ENCODE results near the gene PHKG1. TPM values are rescaled to one million over a fixed set of nuclear protein-coding genes. Genes with fewer than 3 reads are reported as not detected.

PHKG1 gene
- total and polyA plus RNA-seq, 2 of the 8 experiments (the other 6 are each of a cell fraction or from before 2014, with no cell fraction given) = 0.03 to 0.61 TPM

GRCh38 chr7:56087445-56087844, 5.3 kb downstream of the PHKG1 start (continued):
- no peak for TF ChIP-seq CHD7 (IDR thresholded peaks at IDR 0.05; ENCODE audit: insufficient replicate concordance, low read length)
- TF ChIP-seq TCF12 (IDR thresholded peaks at IDR 0.05; ENCODE audit: low read depth, low read length) = no peak
- no peak for TF ChIP-seq BACH1 (IDR thresholded peaks at IDR 0.05; ENCODE audit: low read length)
- no peak for TF ChIP-seq GTF2F1 (IDR thresholded peaks at IDR 0.05; ENCODE audit: borderline replicate concordance, low read depth, low read length)
- no peak for TF ChIP-seq PHF8 (conservative IDR thresholded peaks at IDR 0.05; ENCODE audit: low read depth, low read length)
- TF ChIP-seq SIX5 (IDR thresholded peaks at IDR 0.05; ENCODE audit: low read depth, low read length) = no peak
- TF ChIP-seq BCL11A (IDR thresholded peaks at IDR 0.05; ENCODE audit: low read depth in 2 of 2, low read length in 2 of 2) = no peak

Measured in H1 (cell line).